H1 (cell line): Measurements from ENCODE around the gene GUCY1A2. TPM values are rescaled to one million over a fixed set of nuclear protein-coding genes. Genes with fewer than 3 reads are reported as not detected.

Experiments
- EZH2 ChIP-seq: fragments of 200-600 bp; sonication (generic); IDR thresholded peaks from 2 replicates; pipeline ENCODE4 v1.7.1; 2012; ENCODE audit warnings: low read depth, mild to moderate bottlenecking, moderate library complexity, low read length, inconsistent platforms; ENCODE audit not compliant: severe bottlenecking
- GTF2F1 ChIP-seq: IDR thresholded peaks from 2 replicates; pipeline ENCODE4 v1.6.1; 2012; ENCODE audit warnings: low read depth, low read length, improper control_type of control experiment, borderline replicate concordance
- RAD21 ChIP-seq, 2 experiments: IDR thresholded peaks in 1 of 2; conservative IDR thresholded peaks in 1 of 2; 2 replicates each; pipeline ENCODE4 v1.6.1; 2011; ENCODE audit warnings: low read depth in 2 of 2, low read length in 2 of 2, improper control_type of control experiment in 1 of 2, inconsistent platforms in 1 of 2, mild to moderate bottlenecking in 1 of 2, moderate library complexity in 1 of 2
- SAP30 ChIP-seq: fragments of 300-600 bp; sonication (generic); IDR thresholded peaks from 2 replicates; pipeline ENCODE4 v1.7.1; 2012; ENCODE audit warnings: low read length, moderate library complexity, mild to moderate bottlenecking, inconsistent platforms; ENCODE audit not compliant: insufficient read depth, insufficient replicate concordance
- polyA plus RNA-seq, 7 experiments: library from polyadenylated mRNA; depleted of rRNA in 3 of 7; stranded (reverse) in 5 of 7; unstranded in 2 of 7; fragments of >200 nt in 5 of 7; fragments of 200-250 nt in 2 of 7; gene quantifications; 1 replicate in 5 of 7; 2 replicates in 1 of 7; 4 replicates in 1 of 7; pipeline versions ENCODE4 v1.2.1 to v1.2.3, GENCODE V29; 2011 to 2013; ENCODE audit warnings: missing spikeins in 2 of 7, mixed read lengths in 2 of 7
- total RNA-seq: library from RNA; stranded (reverse); fragmentation: NEBNext Ultra II Directional; extraction: Animal tissue kit (Norgen Biotek cat#: 25700); gene quantifications from 2 replicates; pipeline ENCODE4 v1.2.1, GENCODE V29; 2021
- TF ChIP-seq, protein P1 (sequence below): fragments of 300-600 bp; sonication (generic); IDR thresholded peaks from 2 replicates; pipeline ENCODE4 v1.7.1; 2012; ENCODE audit warnings: low read length, moderate library complexity, mild to moderate bottlenecking, inconsistent platforms; ENCODE audit not compliant: insufficient replicate concordance

GUCY1A2 gene
- total and polyA plus RNA-seq, 2 of the 8 experiments (the other 6 are each of a cell fraction or from before 2014, with no cell fraction given), result 0.11 to 1.9 TPM

- TF ChIP-seq, protein P1, sequence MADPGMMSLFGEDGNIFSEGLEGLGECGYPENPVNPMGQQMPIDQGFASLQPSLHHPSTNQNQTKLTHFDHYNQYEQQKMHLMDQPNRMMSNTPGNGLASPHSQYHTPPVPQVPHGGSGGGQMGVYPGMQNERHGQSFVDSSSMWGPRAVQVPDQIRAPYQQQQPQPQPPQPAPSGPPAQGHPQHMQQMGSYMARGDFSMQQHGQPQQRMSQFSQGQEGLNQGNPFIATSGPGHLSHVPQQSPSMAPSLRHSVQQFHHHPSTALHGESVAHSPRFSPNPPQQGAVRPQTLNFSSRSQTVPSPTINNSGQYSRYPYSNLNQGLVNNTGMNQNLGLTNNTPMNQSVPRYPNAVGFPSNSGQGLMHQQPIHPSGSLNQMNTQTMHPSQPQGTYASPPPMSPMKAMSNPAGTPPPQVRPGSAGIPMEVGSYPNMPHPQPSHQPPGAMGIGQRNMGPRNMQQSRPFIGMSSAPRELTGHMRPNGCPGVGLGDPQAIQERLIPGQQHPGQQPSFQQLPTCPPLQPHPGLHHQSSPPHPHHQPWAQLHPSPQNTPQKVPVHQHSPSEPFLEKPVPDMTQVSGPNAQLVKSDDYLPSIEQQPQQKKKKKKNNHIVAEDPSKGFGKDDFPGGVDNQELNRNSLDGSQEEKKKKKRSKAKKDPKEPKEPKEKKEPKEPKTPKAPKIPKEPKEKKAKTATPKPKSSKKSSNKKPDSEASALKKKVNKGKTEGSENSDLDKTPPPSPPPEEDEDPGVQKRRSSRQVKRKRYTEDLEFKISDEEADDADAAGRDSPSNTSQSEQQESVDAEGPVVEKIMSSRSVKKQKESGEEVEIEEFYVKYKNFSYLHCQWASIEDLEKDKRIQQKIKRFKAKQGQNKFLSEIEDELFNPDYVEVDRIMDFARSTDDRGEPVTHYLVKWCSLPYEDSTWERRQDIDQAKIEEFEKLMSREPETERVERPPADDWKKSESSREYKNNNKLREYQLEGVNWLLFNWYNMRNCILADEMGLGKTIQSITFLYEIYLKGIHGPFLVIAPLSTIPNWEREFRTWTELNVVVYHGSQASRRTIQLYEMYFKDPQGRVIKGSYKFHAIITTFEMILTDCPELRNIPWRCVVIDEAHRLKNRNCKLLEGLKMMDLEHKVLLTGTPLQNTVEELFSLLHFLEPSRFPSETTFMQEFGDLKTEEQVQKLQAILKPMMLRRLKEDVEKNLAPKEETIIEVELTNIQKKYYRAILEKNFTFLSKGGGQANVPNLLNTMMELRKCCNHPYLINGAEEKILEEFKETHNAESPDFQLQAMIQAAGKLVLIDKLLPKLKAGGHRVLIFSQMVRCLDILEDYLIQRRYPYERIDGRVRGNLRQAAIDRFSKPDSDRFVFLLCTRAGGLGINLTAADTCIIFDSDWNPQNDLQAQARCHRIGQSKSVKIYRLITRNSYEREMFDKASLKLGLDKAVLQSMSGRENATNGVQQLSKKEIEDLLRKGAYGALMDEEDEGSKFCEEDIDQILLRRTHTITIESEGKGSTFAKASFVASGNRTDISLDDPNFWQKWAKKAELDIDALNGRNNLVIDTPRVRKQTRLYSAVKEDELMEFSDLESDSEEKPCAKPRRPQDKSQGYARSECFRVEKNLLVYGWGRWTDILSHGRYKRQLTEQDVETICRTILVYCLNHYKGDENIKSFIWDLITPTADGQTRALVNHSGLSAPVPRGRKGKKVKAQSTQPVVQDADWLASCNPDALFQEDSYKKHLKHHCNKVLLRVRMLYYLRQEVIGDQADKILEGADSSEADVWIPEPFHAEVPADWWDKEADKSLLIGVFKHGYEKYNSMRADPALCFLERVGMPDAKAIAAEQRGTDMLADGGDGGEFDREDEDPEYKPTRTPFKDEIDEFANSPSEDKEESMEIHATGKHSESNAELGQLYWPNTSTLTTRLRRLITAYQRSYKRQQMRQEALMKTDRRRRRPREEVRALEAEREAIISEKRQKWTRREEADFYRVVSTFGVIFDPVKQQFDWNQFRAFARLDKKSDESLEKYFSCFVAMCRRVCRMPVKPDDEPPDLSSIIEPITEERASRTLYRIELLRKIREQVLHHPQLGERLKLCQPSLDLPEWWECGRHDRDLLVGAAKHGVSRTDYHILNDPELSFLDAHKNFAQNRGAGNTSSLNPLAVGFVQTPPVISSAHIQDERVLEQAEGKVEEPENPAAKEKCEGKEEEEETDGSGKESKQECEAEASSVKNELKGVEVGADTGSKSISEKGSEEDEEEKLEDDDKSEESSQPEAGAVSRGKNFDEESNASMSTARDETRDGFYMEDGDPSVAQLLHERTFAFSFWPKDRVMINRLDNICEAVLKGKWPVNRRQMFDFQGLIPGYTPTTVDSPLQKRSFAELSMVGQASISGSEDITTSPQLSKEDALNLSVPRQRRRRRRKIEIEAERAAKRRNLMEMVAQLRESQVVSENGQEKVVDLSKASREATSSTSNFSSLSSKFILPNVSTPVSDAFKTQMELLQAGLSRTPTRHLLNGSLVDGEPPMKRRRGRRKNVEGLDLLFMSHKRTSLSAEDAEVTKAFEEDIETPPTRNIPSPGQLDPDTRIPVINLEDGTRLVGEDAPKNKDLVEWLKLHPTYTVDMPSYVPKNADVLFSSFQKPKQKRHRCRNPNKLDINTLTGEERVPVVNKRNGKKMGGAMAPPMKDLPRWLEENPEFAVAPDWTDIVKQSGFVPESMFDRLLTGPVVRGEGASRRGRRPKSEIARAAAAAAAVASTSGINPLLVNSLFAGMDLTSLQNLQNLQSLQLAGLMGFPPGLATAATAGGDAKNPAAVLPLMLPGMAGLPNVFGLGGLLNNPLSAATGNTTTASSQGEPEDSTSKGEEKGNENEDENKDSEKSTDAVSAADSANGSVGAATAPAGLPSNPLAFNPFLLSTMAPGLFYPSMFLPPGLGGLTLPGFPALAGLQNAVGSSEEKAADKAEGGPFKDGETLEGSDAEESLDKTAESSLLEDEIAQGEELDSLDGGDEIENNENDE, result no peak
- TF ChIP-seq GTF2F1 (no peak), EZH2 (no peak), RAD21 (IDR thresholded peaks at IDR 0.05 in 1 of 2, conservative IDR thresholded peaks at IDR 0.05 in 1 of 2; ENCODE audit: low read depth in 2 of 2, low read length in 2 of 2) (no peak), SAP30 (no peak)
These were observed 163.8 kb downstream of the GUCY1A2 start (continued) for GRCh38 chr11:106854429-106854828.
